GM06990 (cell line): ENCODE measurements around the gene SCUBE1.
A peak's percentile ranks its signal among the peaks of the same experiment; 100 is the strongest.

ENCODE experiments used
- DNase-seq: peaks from one replicate; pipeline ENCODE4 v3.0.0-alpha.2; 2011; ENCODE audit not compliant: insufficient read length; ENCODE audit errors: extremely low read depth
- H3K27me3 ChIP-seq: replicated peaks from 2 replicates; pipeline ENCODE4 v1.6.0; 2011; ENCODE audit warnings: low read length; ENCODE audit not compliant: control insufficient read depth, insufficient read depth
- H3K36me3 ChIP-seq: 2 replicates; pipeline ENCODE4 v1.5.1; 2011; ENCODE audit warnings: low read length; ENCODE audit not compliant: control insufficient read depth, insufficient read depth
- H3K4me3 ChIP-seq: replicated peaks from 2 replicates; pipeline ENCODE4 v1.5.1; 2011; ENCODE audit warnings: low read depth, mild to moderate bottlenecking, control low read depth, low read length
- CTCF ChIP-seq: IDR thresholded peaks from 2 replicates; pipeline ENCODE4 v1.5.1; 2011; ENCODE audit warnings: low read length, control low read depth, mild to moderate bottlenecking, inconsistent platforms; ENCODE audit not compliant: insufficient read depth, poor library complexity, severe bottlenecking

SCUBE1 gene

GRCh38 chr22:43270314-43270908 is 72.8 kb downstream of the SCUBE1 start:
- Histone ChIP-seq H3K27me3 (no peaks in the 10 kb centered on the region; the same call in 1 of the 2 replicates), H3K4me3 (no peak overlapping the region), H3K36me3 (no peaks in the 10 kb centered on the region)
- no peak for DNase-seq
- peak; percentile 20 for TF ChIP-seq CTCF

GRCh38 chr22:43269646-43270045 is 73.5 kb downstream of the SCUBE1 start:
- TF ChIP-seq CTCF: no peak
- H3K4me3 ChIP-seq: no peak overlapping the region
- H3K36me3 ChIP-seq: no peaks in the 10 kb centered on the region
- DNase-seq: no peak
- no peaks in the 10 kb centered on the region; the same call in 1 of the 2 replicates for H3K27me3 ChIP-seq

GRCh38 chr22:43269246-43269645 is 73.9 kb downstream of the SCUBE1 start:
- no peak for DNase-seq
- Histone ChIP-seq H3K36me3 (no peaks in the 10 kb centered on the region), H3K4me3 (no peak overlapping the region), H3K27me3 (no peaks in the 10 kb centered on the region; the same call in 1 of the 2 replicates)
- TF ChIP-seq CTCF: no peak

GRCh38 chr22:43267981-43268660 is 75.1 kb downstream of the SCUBE1 start:
- no peak for DNase-seq
- TF ChIP-seq CTCF: no peak
- H3K36me3 ChIP-seq: no peaks in the 10 kb centered on the region
- H3K27me3 ChIP-seq: no peaks in the 10 kb centered on the region; the same call in 1 of the 2 replicates
- H3K4me3 ChIP-seq: no peak overlapping the region

GRCh38 chr22:43267332-43267980 is 75.7 kb downstream of the SCUBE1 start:
- DNase-seq: no peak
- H3K4me3 ChIP-seq: no peak overlapping the region
- no peaks in the 10 kb centered on the region; the same call in 1 of the 2 replicates for H3K27me3 ChIP-seq
- no peak for TF ChIP-seq CTCF
- no peaks in the 10 kb centered on the region for H3K36me3 ChIP-seq
